Inferior parietal cortex (tissue), 1 donor: ENCODE results near the gene POF1B.
A peak's percentile ranks its signal among the peaks of the same experiment; 100 is the strongest.
"Not testable (repeated sequence)": the region's sequence is repeated elsewhere in the genome, so short reads cannot be mapped to it uniquely, and the experiment has no call there.

Experiments used
- DNase-seq: peaks from one replicate; pipeline ENCODE4 v3.0.0-alpha.2; 2016; ENCODE audit errors: extremely low spot score

Gene POF1B

DNA sequence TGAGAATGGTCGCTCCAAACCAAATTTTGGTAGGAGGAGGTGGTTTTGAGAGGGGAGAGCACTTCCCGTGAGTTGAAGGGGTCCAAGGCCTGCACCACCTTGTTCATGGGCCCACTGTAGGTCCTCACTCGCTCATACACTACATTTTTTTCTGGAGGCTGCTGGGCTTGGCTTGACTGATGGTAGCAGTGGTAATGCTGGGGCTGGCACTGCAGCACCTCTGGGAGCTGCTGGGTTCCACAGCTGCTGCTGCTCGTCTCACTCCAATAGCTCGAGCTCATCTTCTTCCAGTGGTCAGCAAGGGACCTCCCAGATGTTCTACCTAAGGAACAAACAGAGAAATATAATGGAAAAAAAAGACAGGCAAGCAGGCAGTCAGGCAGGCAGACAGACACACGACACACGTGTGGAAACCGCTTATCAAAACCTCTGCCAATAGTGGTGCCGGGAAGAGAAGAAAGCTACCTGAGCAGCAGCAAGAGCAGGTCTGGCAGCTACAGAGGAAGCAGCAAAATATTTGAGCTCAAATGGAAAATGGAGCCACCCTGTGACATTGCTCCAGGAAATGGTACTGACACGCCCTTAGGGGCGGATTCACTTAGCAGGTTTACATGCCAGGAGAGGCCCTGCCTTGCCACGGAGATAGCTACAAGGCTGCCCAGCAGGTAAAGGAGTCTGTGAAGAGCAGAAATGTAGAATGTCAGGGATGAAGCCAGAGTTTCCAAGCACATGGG is at the start of gene POF1B:
Gene POF1B (minus strand): TSS at position 492 of the 734 bp plus-strand sequence. CDS start 211 bp downstream, at position 281.
- DNase-seq, result no peak

- no peak for DNase-seq
Measured at GRCh38 chrX:85429066-85429465, 49.6 kb upstream of the POF1B start.

GRCh38 chrX:85419293-85419692 is 39.8 kb upstream of the POF1B start:
- DNase-seq, result no peak

GRCh38 chrX:85391878-85392238 is 12.4 kb upstream of the POF1B start:
- no peak for DNase-seq

DNA sequence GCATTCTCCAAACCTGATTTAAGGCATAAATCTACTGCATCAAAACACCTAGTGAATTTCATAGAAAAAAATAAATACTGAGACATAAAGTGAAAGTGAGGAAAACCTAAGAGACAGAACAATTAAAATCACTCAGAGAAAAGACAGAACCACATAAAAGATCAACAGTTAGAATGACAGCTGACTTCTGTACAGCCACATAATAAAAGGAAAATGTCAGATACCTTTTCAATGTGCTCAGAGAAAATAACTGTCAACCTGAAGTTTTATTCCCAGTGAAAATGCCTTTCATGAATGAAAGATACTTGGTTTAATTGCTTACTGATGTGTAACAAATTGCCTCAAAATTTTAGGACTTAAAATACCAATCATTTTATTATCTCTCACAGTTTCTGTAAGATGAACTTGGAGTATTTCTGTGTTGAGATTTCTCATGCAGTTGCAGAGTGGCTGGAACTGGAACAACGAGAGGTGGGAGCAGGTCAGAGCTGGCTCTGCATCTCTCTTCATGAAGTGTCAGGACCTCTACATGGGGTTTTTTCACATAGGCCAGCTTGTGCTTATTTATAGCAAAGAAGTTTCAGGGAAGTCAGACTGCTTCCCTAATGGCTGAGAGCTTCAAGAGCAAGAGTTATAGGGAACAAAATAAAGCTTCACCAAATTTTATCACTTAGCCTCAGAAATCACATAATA is 11.9 kb upstream of the POF1B start:
- no peak for DNase-seq

DNA sequence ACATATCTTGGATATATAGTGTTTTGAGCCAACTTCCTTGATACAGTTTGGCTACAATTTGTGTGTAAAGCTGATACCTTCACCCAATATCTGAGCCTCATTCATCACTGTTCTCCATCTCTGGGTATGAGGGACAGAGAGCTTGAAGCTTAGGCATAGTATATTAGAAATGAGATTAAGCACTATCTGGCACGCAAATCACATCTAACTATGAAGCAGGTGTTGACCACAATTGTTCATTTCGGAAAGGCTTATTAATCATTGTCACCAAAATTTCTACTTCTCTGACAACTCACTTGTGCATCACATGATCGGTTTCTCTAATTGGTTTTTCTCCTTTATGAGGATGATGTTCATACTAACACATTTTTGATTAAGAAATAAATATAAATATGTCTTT is 2.1 kb upstream of the POF1B start:
- no peak for DNase-seq

GRCh38 chrX:85378461-85378860 is 1.0 kb downstream of the POF1B start:
- no peak for DNase-seq

GRCh38 chrX:85375333-85375738 is 4.1 kb downstream of the POF1B start:
- no peak for DNase-seq

- DNase-seq, result no peak
Measured at GRCh38 chrX:85365370-85365995, 14.0 kb downstream of the POF1B start.

- DNase-seq, result no peak
Measured at GRCh38 chrX:85359051-85359450, 20.4 kb downstream of the POF1B start.

- DNase-seq, result no peak
Measured at GRCh38 chrX:85345523-85345922, 33.9 kb downstream of the POF1B start.

GRCh38 chrX:85327060-85327333 is 52.5 kb downstream of the POF1B start:
- no peak for DNase-seq

DNA sequence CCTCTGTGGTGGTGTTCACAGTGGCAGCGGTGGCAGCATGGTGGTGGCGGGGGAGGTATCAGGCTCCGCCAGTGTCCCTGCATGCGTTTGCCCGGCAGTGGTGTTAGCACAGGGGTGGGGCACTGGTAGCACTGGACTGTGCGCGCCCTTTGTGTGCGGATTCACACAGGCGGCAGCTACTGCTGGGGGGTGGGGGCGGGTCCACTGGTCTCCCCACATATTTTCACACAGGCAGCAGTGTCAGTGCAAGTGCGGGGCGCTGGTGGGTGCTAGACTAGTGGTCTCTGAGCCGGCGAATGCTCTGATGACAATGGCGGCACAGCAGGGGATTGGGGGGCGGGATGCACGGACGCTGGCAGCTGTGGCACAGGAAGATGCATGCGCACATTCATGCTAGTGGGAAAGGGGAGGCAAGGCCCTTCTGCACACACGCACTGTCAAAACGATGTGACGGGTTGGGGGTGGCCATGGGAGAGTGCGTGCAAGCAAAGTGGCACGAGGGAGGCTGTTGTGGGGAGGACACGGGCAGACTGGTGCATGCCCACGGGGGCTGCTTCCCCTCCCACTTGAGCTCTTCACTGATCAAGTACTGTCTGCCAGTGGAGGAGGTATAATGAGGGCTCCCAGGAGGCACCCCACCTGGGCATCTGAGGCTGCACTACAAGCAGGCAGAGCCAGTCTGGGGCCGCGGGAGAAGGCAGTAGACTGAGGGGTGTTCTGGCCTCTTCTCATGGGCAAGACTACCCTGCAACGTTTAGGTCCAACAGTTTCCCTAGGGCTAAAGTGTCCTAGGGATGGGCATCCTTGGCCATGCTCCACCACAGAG is 53.0 kb downstream of the POF1B start:
- DNase-seq, result no peak

GRCh38 chrX:85311348-85311747 is 68.1 kb downstream of the POF1B start:
- DNase-seq, result not testable (repeated sequence)

DNA sequence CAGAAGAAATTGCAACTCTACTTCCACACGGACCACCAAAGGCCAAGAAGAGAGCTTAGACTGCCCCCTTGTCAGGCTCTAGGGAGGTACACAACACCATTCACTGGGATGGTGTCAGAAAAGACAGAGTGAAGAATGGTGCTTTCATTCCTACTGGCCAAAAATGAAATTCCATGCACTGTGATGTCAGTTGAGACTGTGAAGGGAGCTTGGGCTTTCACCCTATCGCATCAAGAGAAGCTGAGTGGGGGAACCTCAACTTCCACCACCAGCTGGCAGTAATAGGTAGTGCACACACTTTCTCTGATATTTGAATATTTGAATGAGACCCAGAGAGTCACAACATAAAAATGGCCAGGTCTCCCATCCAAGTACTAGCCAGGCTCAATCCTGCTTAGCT is 69.7 kb downstream of the POF1B start:
- no peak for DNase-seq

DNA sequence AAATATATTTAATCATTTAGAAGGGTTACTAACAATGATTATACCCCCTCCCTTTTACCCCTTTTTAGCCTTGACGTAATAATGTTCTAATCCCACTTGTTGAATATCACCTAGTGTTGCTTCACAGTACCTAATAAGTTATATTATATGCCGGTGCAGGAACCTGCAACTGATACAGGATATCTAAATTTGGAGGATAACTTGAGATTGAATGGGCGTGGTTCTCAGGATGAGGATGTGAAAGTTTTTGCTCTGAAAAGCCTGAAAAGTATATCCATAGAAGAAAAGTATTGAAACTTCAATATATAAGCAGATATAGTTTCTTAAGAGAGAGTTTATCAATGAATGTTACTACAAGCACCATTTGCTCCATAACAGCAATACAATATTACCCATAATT is 75.9 kb downstream of the POF1B start:
- DNase-seq, result no peak

GRCh38 chrX:85288992-85289723 is 90.3 kb downstream of the POF1B start:
- DNase-seq, result no peak

- not testable (repeated sequence) for DNase-seq
Measured at GRCh38 chrX:85285286-85285685, 94.2 kb downstream of the POF1B start.

DNA sequence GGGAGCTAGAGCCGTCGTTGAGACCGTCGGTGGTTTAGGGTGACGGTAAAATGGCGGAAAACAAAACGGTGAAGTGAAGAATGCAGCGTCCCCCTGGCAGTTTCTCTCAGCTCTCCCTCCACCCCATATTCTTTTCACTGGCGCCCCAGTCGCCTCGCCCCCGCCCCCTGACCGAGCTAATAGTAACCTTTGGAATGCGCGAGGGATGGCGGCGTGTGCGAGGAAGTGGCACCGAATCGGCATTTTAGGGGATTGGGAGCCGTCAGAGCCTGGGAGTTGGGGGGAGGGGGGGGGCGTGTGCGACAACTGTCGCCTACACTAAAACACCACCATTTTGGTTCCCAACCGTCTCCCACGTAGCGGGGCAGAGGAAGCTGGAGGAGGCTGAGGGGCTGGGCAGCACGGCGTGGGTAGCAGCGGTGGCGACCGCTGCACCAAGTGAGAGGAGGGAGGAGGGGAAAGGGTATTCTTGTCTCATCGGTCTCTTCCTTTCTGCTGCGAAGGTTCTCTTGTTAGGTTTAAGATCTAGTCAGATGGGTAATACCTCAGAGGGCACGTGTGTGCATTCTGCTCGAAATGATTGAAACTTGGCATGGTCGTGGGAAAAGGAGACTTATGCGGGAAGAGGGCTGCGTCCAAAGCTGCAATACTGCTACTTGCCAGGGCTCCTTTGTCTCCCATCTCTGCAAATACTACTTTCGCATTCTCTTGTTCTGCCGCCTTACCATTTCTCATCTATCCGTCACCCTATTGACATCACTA is 134.8 kb downstream of the POF1B start:
- DNase-seq, result peak; percentile 15

DNA sequence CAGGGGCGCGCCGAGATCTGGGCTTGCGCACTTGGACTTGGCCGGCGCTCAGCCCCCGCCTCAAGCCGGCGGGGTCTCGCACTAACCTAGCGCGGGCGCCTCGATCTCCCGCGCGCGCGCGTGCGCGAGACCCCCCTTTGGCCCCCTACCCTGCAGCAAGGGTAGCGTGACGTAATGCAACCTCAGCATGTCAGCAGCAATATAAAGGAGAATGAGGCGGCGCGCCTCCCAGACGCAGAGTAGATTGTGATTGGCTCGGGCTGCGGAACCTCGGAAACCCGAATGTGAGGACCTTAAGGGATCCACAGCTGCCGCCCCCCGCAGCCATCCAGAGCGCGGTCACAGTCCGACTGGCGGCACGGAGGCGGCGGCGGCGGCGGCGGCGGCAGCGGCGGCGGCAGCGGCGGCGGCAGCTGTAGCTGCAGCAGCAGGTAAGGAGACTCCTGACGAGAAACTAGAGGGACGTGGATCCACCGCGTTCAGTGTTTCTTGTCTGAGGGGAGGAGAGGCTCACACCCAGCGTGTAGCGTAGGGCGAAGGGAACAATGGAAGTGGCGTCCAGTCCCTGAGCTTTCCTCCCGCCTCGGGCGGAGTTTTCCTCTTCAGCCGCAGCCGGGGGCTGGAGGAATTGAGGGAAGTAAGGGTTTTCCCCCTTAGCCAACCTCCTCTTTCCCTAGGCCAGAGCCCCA is 135.6 kb downstream of the POF1B start, which contains the start of the genes SATL1 and ZNF711:
Gene SATL1 (minus strand): TSS at position 19 of the 689 bp plus-strand sequence. CDS start 134,811 bp downstream, outside the sequence.
Gene ZNF711 (plus strand): TSS at position 231 of the 689 bp plus-strand sequence. CDS start 3,582 bp downstream, outside the sequence.
- peak; percentile 30 for DNase-seq
